ENCODE results near the gene DOCK1. TPM values are rescaled to one million over a fixed set of nuclear protein-coding genes. Genes with fewer than 3 reads are reported as not detected.

DOCK1 gene
- total RNA-seq, 2 donors from 2014 or later: 72.4 to 89.3 TPM

GRCh38 chr10:126929391-126929790 is 24.2 kb downstream of the DOCK1 start:
- no peaks in the 10 kb centered on the region for H3K9me3 ChIP-seq (ENCODE audit: control insufficient read depth, low read length)
- no peak overlapping the region for H3K27ac ChIP-seq (ENCODE audit: low read depth, low read length)
- peak overlapping the region; percentile 52 for H3K27ac Mint-ChIP-seq
- DNase-seq: no peak
- H3K36me3 Mint-ChIP-seq (ENCODE audit: low read depth): peaks cover 42% of the 10 kb centered on the region
- no peaks in the 10 kb centered on the region for H3K27me3 ChIP-seq (ENCODE audit: control insufficient read depth, insufficient read depth, low read length, poor library complexity, severe bottlenecking)
- 94 to 98% methylated on average over 6 to 8 of the region's 8 CpGs for WGBS, 2 experiments (ENCODE audit: insufficient coverage in 1 of 2, insufficient read length in 1 of 2)
- no peak overlapping the region for H3K9ac ChIP-seq (ENCODE audit: extremely low read depth, low read length, poor library complexity, severe bottlenecking)
- peaks cover 4% of the 10 kb centered on the region for H3K4me1 ChIP-seq (ENCODE audit: control insufficient read depth, insufficient read depth, low read length)
- H3K4me3 Mint-ChIP-seq: no peak overlapping the region
- no peaks in the 10 kb centered on the region for H3K9me3 Mint-ChIP-seq
- no peaks in the 10 kb centered on the region for H3K27me3 Mint-ChIP-seq (ENCODE audit: insufficient read depth)
- no peak overlapping the region for H3K4me3 ChIP-seq (ENCODE audit: low read length)
- peaks cover 10% of the 10 kb centered on the region for H3K4me1 Mint-ChIP-seq
- no peak for TF ChIP-seq CTCF (conservative IDR thresholded peaks at IDR 0.05)
- H3K36me3 ChIP-seq (ENCODE audit: control insufficient read depth, insufficient read depth, low read length): peaks cover 21% of the 10 kb centered on the region

GRCh38 chr10:126930131-126930882 is 25.1 kb downstream of the DOCK1 start:
- no peak overlapping the region for H3K27ac Mint-ChIP-seq
- peaks cover 12% of the 10 kb centered on the region for H3K4me1 Mint-ChIP-seq
- TF ChIP-seq CTCF (conservative IDR thresholded peaks at IDR 0.05): no peak
- H3K4me3 ChIP-seq (ENCODE audit: low read length): no peak overlapping the region
- no peak overlapping the region for H3K27ac ChIP-seq (ENCODE audit: low read depth, low read length)
- DNase-seq: no peak
- no peak overlapping the region for H3K4me3 Mint-ChIP-seq
- no peaks in the 10 kb centered on the region for H3K9me3 Mint-ChIP-seq
- H3K27me3 ChIP-seq (ENCODE audit: control insufficient read depth, insufficient read depth, low read length, poor library complexity, severe bottlenecking): no peaks in the 10 kb centered on the region
- H3K4me1 ChIP-seq (ENCODE audit: control insufficient read depth, insufficient read depth, low read length): peaks cover 4% of the 10 kb centered on the region
- WGBS, 2 experiments (ENCODE audit: insufficient coverage in 1 of 2, insufficient read length in 1 of 2): 85 to 87% methylated on average over 9 to 17 of the region's 17 CpGs
- peaks cover 21% of the 10 kb centered on the region for H3K36me3 ChIP-seq (ENCODE audit: control insufficient read depth, insufficient read depth, low read length)
- H3K27me3 Mint-ChIP-seq (ENCODE audit: insufficient read depth): no peaks in the 10 kb centered on the region
- no peaks in the 10 kb centered on the region for H3K9me3 ChIP-seq (ENCODE audit: control insufficient read depth, low read length)
- H3K9ac ChIP-seq (ENCODE audit: extremely low read depth, low read length, poor library complexity, severe bottlenecking): no peak overlapping the region
- H3K36me3 Mint-ChIP-seq (ENCODE audit: low read depth): peaks cover 43% of the 10 kb centered on the region

GRCh38 chr10:126930883-126931503 is 25.8 kb downstream of the DOCK1 start:
- no peaks in the 10 kb centered on the region for H3K9me3 ChIP-seq (ENCODE audit: control insufficient read depth, low read length)
- no peak overlapping the region for H3K27ac ChIP-seq (ENCODE audit: low read depth, low read length)
- no peaks in the 10 kb centered on the region for H3K27me3 ChIP-seq (ENCODE audit: control insufficient read depth, insufficient read depth, low read length, poor library complexity, severe bottlenecking)
- Mint-ChIP-seq H3K27me3 (ENCODE audit: insufficient read depth) (no peaks in the 10 kb centered on the region), H3K4me3 (no peak overlapping the region), H3K36me3 (ENCODE audit: low read depth) (peaks cover 44% of the 10 kb centered on the region), H3K27ac (peak overlapping the region; percentile 64), H3K9me3 (no peaks in the 10 kb centered on the region), H3K4me1 (peaks cover 12% of the 10 kb centered on the region)
- peaks cover 21% of the 10 kb centered on the region for H3K36me3 ChIP-seq (ENCODE audit: control insufficient read depth, insufficient read depth, low read length)
- H3K4me1 ChIP-seq (ENCODE audit: control insufficient read depth, insufficient read depth, low read length): peaks cover 4% of the 10 kb centered on the region
- 92% methylated on average over 10 of the region's 11 CpGs; no CpG with 5 or more reads in 1 of the 2 experiments for WGBS, 2 experiments (ENCODE audit: insufficient coverage in 1 of 2, insufficient read length in 1 of 2)
- no peak for TF ChIP-seq CTCF (conservative IDR thresholded peaks at IDR 0.05)
- no peak overlapping the region for H3K9ac ChIP-seq (ENCODE audit: extremely low read depth, low read length, poor library complexity, severe bottlenecking)
- DNase-seq: no peak
- H3K4me3 ChIP-seq (ENCODE audit: low read length): no peak overlapping the region

Measured in endodermal cell (in vitro differentiated cells).